WTC11 (cell line): ENCODE results near the gene ILKAP.

Experiments used
- CREM ChIP-seq: sonication (generic); formaldehyde crosslinking; IDR thresholded peaks from 2 replicates; pipeline ENCODE4 v1.8.1; 2022; ENCODE audit warnings: mild to moderate bottlenecking, missing genetic modification reagents, moderate library complexity
- CTCF ChIP-seq: fragments of 200-600 bp; IDR thresholded peaks from 2 replicates; pipeline ENCODE4 v1.8.0; 2022; ENCODE audit warnings: antibody characterized with exemption
- E2F4 ChIP-seq: sonication (generic); formaldehyde crosslinking; IDR thresholded peaks from 2 replicates; pipeline ENCODE4 v1.8.1; 2022; ENCODE audit warnings: low read depth, mild to moderate bottlenecking, moderate library complexity, missing genetic modification reagents, borderline replicate concordance
- ELF4 ChIP-seq: sonication (generic); formaldehyde crosslinking; IDR thresholded peaks from 2 replicates; pipeline ENCODE4 v1.8.1; 2022; ENCODE audit warnings: low read depth, mild to moderate bottlenecking, moderate library complexity, missing genetic modification reagents
- ESRRA ChIP-seq: sonication (generic); formaldehyde crosslinking; IDR thresholded peaks from 2 replicates; pipeline ENCODE4 v1.8.1; 2022; ENCODE audit warnings: mild to moderate bottlenecking, missing genetic modification reagents, borderline replicate concordance
- IRF2 ChIP-seq: sonication (generic); formaldehyde crosslinking; IDR thresholded peaks from 2 replicates; pipeline ENCODE4 v1.8.0; 2022; ENCODE audit warnings: low read depth, missing genetic modification reagents, borderline replicate concordance
- RELA ChIP-seq: sonication (generic); formaldehyde crosslinking; IDR thresholded peaks from 2 replicates; pipeline ENCODE4 v1.8.1; 2022; ENCODE audit warnings: missing genetic modification reagents, mild to moderate bottlenecking, borderline replicate concordance
- SP1 ChIP-seq: sonication (generic); formaldehyde crosslinking; conservative IDR thresholded peaks from 2 replicates; pipeline ENCODE4 v1.8.1; 2022; ENCODE audit warnings: missing genetic modification reagents
- ZNF121 ChIP-seq: sonication (generic); formaldehyde crosslinking; IDR thresholded peaks from 2 replicates; pipeline ENCODE4 v1.8.0; 2023; ENCODE audit warnings: missing genetic modification reagents
- TF ChIP-seq, protein P1 (sequence below): sonication (generic); formaldehyde crosslinking; IDR thresholded peaks from 2 replicates; pipeline ENCODE4 v1.8.1; 2022; ENCODE audit warnings: mild to moderate bottlenecking, moderate library complexity, missing genetic modification reagents
- TF ChIP-seq, protein P2 (sequence below): fragments of 250-450 bp; sonication (Bioruptor Pico); IDR thresholded peaks from 2 replicates; pipeline ENCODE4 v1.9.0; 2021; ENCODE audit warnings: mild to moderate bottlenecking
- TF ChIP-seq, protein P3 (sequence below): sonication (generic); formaldehyde crosslinking; IDR thresholded peaks from 2 replicates; pipeline ENCODE4 v1.8.0; 2022; ENCODE audit warnings: mild to moderate bottlenecking, missing genetic modification reagents

GRCh38 chr2:238172439-238172838 is 31.1 kb downstream of the ILKAP start:
- TF ChIP-seq SP1 (CRISPR knock-in tag) (no peak), CTCF (no peak), ELF4 (no peak), ESRRA (CRISPR knock-in tag) (no peak), IRF2 (no peak), E2F4 (CRISPR knock-in tag) (no peak), CREM (CRISPR knock-in tag) (no peak), ZNF121 (no peak), RELA (CRISPR knock-in tag) (no peak)
- TF ChIP-seq, protein P1, sequence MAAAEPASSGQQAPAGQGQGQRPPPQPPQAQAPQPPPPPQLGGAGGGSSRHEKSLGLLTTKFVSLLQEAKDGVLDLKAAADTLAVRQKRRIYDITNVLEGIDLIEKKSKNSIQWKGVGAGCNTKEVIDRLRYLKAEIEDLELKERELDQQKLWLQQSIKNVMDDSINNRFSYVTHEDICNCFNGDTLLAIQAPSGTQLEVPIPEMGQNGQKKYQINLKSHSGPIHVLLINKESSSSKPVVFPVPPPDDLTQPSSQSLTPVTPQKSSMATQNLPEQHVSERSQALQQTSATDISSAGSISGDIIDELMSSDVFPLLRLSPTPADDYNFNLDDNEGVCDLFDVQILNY (CRISPR knock-in tag), result no peak
- TF ChIP-seq, protein P2, sequence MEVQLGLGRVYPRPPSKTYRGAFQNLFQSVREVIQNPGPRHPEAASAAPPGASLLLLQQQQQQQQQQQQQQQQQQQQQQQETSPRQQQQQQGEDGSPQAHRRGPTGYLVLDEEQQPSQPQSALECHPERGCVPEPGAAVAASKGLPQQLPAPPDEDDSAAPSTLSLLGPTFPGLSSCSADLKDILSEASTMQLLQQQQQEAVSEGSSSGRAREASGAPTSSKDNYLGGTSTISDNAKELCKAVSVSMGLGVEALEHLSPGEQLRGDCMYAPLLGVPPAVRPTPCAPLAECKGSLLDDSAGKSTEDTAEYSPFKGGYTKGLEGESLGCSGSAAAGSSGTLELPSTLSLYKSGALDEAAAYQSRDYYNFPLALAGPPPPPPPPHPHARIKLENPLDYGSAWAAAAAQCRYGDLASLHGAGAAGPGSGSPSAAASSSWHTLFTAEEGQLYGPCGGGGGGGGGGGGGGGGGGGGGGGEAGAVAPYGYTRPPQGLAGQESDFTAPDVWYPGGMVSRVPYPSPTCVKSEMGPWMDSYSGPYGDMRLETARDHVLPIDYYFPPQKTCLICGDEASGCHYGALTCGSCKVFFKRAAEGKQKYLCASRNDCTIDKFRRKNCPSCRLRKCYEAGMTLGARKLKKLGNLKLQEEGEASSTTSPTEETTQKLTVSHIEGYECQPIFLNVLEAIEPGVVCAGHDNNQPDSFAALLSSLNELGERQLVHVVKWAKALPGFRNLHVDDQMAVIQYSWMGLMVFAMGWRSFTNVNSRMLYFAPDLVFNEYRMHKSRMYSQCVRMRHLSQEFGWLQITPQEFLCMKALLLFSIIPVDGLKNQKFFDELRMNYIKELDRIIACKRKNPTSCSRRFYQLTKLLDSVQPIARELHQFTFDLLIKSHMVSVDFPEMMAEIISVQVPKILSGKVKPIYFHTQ (CRISPR knock-in tag), result no peak
- TF ChIP-seq, protein P3, sequence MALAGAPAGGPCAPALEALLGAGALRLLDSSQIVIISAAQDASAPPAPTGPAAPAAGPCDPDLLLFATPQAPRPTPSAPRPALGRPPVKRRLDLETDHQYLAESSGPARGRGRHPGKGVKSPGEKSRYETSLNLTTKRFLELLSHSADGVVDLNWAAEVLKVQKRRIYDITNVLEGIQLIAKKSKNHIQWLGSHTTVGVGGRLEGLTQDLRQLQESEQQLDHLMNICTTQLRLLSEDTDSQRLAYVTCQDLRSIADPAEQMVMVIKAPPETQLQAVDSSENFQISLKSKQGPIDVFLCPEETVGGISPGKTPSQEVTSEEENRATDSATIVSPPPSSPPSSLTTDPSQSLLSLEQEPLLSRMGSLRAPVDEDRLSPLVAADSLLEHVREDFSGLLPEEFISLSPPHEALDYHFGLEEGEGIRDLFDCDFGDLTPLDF (CRISPR knock-in tag), result no peak
